CD4-positive, alpha-beta T cell treated with Interleukin-15 for 4 hours (primary cell): ENCODE data around the gene USH1C.

Source experiments
- DNase-seq: peaks from one replicate; pipeline ENCODE4 v3.0.0-alpha.2; 2020; ENCODE audit warnings: low spot score

USH1C gene

GRCh38 chr11:17547051-17547577 is 2.9 kb upstream of the USH1C start, which contains the start of gene OTOG:
Gene OTOG, plus strand, starts transcription at chr11:17547259. Its CDS starts 114 bp downstream, at chr11:17547373.
- no peak for DNase-seq

- no peak for DNase-seq
These were observed 2.0 kb upstream of the USH1C start for GRCh38 chr11:17546240-17546639.

- no peak for DNase-seq
These were observed 539 bp downstream of the USH1C start for GRCh38 chr11:17543574-17544180.

- no peak for DNase-seq
These were observed 1.2 kb downstream of the USH1C start for GRCh38 chr11:17543041-17543440.

GRCh38 chr11:17542249-17542648 is 2.0 kb downstream of the USH1C start:
- DNase-seq: no peak

GRCh38 chr11:17541330-17541885 is 2.8 kb downstream of the USH1C start:
- DNase-seq: no peak

GRCh38 chr11:17540807-17541206 is 3.4 kb downstream of the USH1C start:
- DNase-seq: no peak

- DNase-seq: no peak
These were observed 5.5 kb downstream of the USH1C start for GRCh38 chr11:17538731-17539130.

- DNase-seq: no peak
These were observed 6.2 kb downstream of the USH1C start for GRCh38 chr11:17538054-17538453.

GRCh38 chr11:17537261-17537660 is 7.0 kb downstream of the USH1C start:
- DNase-seq: no peak

- no peak for DNase-seq
These were observed 8.7 kb downstream of the USH1C start for GRCh38 chr11:17535488-17535887.

GRCh38 chr11:17533778-17534415 is 10.3 kb downstream of the USH1C start:
- DNase-seq: no peak

GRCh38 chr11:17533341-17533740 is 10.9 kb downstream of the USH1C start:
- no peak for DNase-seq

GRCh38 chr11:17532784-17533183 is 11.4 kb downstream of the USH1C start:
- DNase-seq: no peak

- no peak for DNase-seq
These were observed 12.5 kb downstream of the USH1C start for GRCh38 chr11:17531636-17532113.

- DNase-seq: no peak
These were observed 13.1 kb downstream of the USH1C start for GRCh38 chr11:17531071-17531600.

- no peak for DNase-seq
These were observed 14.4 kb downstream of the USH1C start for GRCh38 chr11:17529844-17530185.

GRCh38 chr11:17528906-17529843 is 15.0 kb downstream of the USH1C start:
- DNase-seq: no peak

- peak; percentile 21 for DNase-seq
These were observed 16.0 kb downstream of the USH1C start for GRCh38 chr11:17528181-17528691.

- DNase-seq: no peak
These were observed 16.6 kb downstream of the USH1C start for GRCh38 chr11:17527628-17527995.

- DNase-seq: no peak
These were observed 17.1 kb downstream of the USH1C start for GRCh38 chr11:17526931-17527627.
